ENCODE measurements around the gene MAPK8IP3.

The MAPK8IP3 gene

GRCh38 chr16:1705688-1706385 is at the start of gene MAPK8IP3:
TSS of gene MAPK8IP3 (plus strand) at chr16:1706195. CDS start at chr16:1706340, 145 bp downstream.
- peak; percentile 90 to 95 (median 90) for DNase-seq (ENCODE audit: low read depth in 3 of 3)

GRCh38 chr16:1656808-1657617 is 49.0 kb upstream of the MAPK8IP3 start:
- no peak for DNase-seq (ENCODE audit: low read depth in 3 of 3)

- no peak for DNase-seq (ENCODE audit: low read depth in 3 of 3)
Measured at GRCh38 chr16:1657841-1658240, 48.2 kb upstream of the MAPK8IP3 start.

GRCh38 chr16:1659031-1659430 is 47.0 kb upstream of the MAPK8IP3 start:
- no peak for DNase-seq (ENCODE audit: low read depth in 3 of 3)

- DNase-seq (ENCODE audit: low read depth in 3 of 3): no peak
Measured at GRCh38 chr16:1661826-1662225, 44.2 kb upstream of the MAPK8IP3 start.

- no peak for DNase-seq (ENCODE audit: low read depth in 3 of 3)
Measured at GRCh38 chr16:1662543-1662942, 43.5 kb upstream of the MAPK8IP3 start.

- DNase-seq (ENCODE audit: low read depth in 3 of 3): no peak
Measured at GRCh38 chr16:1665829-1666228, 40.2 kb upstream of the MAPK8IP3 start.

GRCh38 chr16:1666316-1666715 is 39.7 kb upstream of the MAPK8IP3 start:
- no peak for DNase-seq (ENCODE audit: low read depth in 3 of 3)

- DNase-seq (ENCODE audit: low read depth in 3 of 3): no peak
Measured at GRCh38 chr16:1667271-1667670, 38.7 kb upstream of the MAPK8IP3 start.

- no peak for DNase-seq (ENCODE audit: low read depth in 3 of 3)
Measured at GRCh38 chr16:1667916-1668315, 38.1 kb upstream of the MAPK8IP3 start.

GRCh38 chr16:1668612-1669319 is 37.2 kb upstream of the MAPK8IP3 start:
- DNase-seq (ENCODE audit: low read depth in 3 of 3): no peak

GRCh38 chr16:1669698-1670097 is 36.3 kb upstream of the MAPK8IP3 start:
- no peak for DNase-seq (ENCODE audit: low read depth in 3 of 3)

- DNase-seq (ENCODE audit: low read depth in 3 of 3): no peak
Measured at GRCh38 chr16:1670371-1670770, 35.6 kb upstream of the MAPK8IP3 start.

- no peak for DNase-seq (ENCODE audit: low read depth in 3 of 3)
Measured at GRCh38 chr16:1670866-1671265, 35.1 kb upstream of the MAPK8IP3 start.

- no peak for DNase-seq (ENCODE audit: low read depth in 3 of 3)
Measured at GRCh38 chr16:1673424-1674151, 32.4 kb upstream of the MAPK8IP3 start.

- no peak for DNase-seq (ENCODE audit: low read depth in 3 of 3)
Measured at GRCh38 chr16:1674306-1674705, 31.7 kb upstream of the MAPK8IP3 start.

GRCh38 chr16:1674751-1675664 is 31.0 kb upstream of the MAPK8IP3 start:
- DNase-seq (ENCODE audit: low read depth in 3 of 3): no peak

- no peak for DNase-seq (ENCODE audit: low read depth in 3 of 3)
Measured at GRCh38 chr16:1676661-1677060, 29.3 kb upstream of the MAPK8IP3 start.

GRCh38 chr16:1677339-1677738 is 28.7 kb upstream of the MAPK8IP3 start:
- no peak for DNase-seq (ENCODE audit: low read depth in 3 of 3)

- peak; percentile 88 to 93 (median 93) for DNase-seq (ENCODE audit: low read depth in 3 of 3)
Measured at GRCh38 chr16:1677942-1678499, 28.0 kb upstream of the MAPK8IP3 start, which contains the start of gene JPT2. TSS of gene JPT2 (plus strand) at chr16:1678279. CDS start at chr16:1678313, 34 bp downstream.
